ENCODE data around the gene SORBS1.

Gene SORBS1

GRCh38 chr10:95305606-95306317 is 255.4 kb downstream of the SORBS1 start:
- no peak for DNase-seq

DNA sequence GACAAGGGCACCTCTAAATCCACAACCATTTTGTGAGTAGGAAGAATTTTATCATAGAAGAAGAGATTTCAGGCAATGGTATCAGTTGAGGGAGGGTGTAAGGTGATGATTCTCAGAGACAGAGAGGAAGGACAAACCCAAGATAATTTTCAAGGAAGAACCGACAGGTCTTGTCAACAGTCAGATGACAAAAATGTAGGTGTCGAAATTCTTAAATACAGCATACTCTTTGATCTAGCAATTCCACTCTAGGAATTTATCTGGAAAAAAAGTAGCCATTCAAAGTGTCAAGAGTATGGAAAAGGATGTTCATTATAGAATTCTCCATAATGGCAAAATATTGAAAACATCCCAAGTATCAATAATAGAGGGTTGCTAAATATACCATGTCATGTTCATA is 256.2 kb downstream of the SORBS1 start:
- no peak for DNase-seq

GRCh38 chr10:95304463-95304862 is 256.7 kb downstream of the SORBS1 start:
- no peak for DNase-seq

DNA sequence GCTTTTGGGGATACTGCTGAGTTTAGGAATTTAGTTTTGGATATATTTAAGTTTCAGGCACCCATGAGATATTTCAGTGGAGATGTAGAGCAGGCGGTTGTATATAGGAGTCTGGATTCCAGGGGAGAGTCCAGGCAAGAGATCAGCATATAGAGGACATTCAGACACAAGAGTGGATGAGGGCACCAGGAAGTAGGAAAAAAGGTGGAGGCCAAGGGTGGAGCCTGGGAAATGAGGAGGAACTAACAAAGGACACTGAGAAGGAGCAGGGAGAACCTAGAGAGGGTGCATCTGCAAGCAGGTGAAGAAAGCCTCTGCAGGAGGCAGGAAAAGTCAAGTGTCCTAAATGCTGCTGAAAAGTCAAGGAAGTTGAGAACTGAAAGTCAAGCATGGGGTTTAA is 257.2 kb downstream of the SORBS1 start:
- no peak for DNase-seq

GRCh38 chr10:95303535-95303934 is 257.6 kb downstream of the SORBS1 start:
- DNase-seq = no peak

- DNase-seq = no peak
Measured at GRCh38 chr10:95300022-95300539, 261.1 kb downstream of the SORBS1 start.

- DNase-seq = no peak
Measured at GRCh38 chr10:95297402-95297801, 263.8 kb downstream of the SORBS1 start.

DNA sequence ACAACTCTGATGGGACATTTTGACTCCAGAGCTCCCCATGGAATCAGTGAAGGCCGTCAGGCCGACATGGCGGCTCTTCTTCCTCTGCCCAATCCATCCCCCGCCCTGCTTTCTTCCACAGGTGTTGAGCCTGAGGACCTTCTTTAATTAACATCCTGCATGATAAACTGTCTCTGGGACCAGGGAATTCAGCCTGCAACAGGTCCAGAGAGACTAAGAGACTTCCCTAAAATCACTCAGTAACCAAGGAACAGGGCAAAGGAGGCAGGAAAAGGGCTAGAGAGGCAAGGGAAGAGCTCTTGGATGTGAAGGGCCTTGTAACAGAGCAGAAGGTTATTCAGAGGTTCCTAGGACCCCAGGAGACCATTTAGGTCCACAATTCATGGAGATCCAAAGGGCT is 264.4 kb downstream of the SORBS1 start:
- no peak for DNase-seq

- peak in 1 of 2 experiments; percentile 4 for DNase-seq
Measured at GRCh38 chr10:95295031-95295755, 266.0 kb downstream of the SORBS1 start.

DNA sequence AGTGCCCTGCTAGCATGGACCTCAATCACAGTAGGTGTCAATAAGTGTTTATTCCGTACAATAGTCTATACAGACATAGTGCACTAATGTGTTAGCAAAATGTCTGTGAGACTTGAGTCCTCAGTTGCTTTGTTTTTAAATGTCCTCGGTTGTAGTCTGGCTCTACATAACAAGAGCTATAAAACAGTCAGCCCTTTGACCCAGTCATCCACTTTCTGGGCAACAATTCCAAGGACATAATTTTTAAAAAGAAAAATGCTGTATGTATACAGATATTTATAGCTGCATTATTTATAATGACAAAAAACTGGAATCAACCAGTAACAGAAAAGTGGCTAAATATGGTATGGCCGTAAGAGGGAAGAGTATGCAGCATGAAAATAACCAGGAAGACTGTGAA is 267.5 kb downstream of the SORBS1 start:
- DNase-seq = no peak

DNA sequence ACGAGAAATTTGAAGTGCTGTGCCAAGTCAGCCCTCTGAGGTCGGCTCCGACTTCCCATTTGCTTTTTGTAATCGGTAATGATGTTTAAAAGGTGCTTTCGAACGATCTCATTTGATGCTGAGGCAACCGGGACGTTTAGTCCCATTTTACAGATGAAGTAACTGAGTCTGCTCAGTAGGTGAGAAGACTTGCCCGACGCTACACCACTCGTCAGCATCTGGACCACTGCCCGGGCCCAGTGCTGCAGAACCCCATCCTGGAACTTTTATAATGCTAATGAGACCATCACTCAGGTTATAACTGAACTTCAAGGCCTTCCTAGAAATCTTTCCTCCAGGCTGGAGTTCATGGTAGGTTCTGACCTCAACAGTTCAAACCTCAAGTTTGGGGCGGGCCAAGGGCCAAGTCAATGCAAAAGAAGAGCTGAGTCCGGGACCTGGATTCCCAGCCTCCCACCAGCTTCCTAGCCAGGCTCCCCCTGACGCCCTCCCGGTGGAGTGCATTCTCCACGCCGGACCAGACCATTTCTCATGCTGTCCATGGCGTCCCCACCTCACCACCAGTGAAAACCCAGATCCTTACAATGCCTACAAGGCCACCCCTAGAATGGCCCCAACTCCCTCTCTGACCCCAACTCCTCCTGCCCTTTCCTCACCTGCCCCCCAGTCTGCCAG is 269.7 kb downstream of the SORBS1 start:
- DNase-seq = no peak

GRCh38 chr10:95290461-95291364 is 270.5 kb downstream of the SORBS1 start, which contains the start of gene PDLIM1:
Gene PDLIM1 (minus strand): TSS chr10:95291003. CDS start chr10:95290915, 88 bp downstream.
- DNase-seq = peak in 1 of 2 experiments; percentile 9

- DNase-seq = no peak
Measured at GRCh38 chr10:95289921-95290421, 271.2 kb downstream of the SORBS1 start.

DNA sequence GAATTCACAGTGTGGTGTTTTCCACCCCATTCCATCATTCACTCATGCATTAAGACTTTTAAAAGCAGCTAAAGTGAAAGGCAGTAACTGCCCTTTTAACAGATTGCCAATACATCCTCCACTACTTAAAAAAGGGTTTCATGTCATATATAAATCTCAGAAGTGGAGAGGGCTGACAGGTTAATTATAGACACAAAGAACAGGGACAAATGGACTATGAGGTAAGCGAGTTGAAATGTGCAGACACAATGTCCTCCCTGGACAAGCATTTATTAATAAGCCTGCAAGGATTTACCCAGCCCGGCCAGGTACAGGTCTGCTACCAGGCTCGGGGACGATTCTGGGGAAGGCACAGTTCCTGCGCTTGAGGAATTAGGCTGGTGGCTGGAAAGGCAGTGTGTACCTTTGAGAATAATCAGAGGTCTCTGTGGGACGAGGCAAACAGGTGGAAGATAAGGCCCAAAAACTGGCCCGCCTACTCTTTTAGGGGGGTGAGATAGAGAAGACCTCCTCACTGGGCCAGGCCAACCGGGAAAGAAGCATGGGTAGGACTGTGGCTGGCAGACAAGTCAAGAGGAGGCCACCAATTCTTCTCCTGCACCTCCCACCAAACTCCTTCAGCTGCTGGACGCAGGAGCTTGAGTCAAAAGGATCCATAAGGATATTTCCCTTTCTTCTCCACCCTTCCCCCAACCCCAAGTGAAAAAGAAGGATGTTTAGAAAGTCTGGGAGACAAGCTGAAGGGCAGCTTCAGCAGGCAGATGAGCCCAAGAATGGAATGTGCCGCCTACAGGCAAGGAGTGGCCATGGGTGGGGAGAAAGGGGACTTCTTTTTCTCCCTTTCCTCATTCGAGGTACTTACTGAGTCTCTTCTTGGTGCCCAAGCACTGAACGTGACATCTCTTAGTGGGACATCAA is 271.9 kb downstream of the SORBS1 start:
- no peak for DNase-seq

DNA sequence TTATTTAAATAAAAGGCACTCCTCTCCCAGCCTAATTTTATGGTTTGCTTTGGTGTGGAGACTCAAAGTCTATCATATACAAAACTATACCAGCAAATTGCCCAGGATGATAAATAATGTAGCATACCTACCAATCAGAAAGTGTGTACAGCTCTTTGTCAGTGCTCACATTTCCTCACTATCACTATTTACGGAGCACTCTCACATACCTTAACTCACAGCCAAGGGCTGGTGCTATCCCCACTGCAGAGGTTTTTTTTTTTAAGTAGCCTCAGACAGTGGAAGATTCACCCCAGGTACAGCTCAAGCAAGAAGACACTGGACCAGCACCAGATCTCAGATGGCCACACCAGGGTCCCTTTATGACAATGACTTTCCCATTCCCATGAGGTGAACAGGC is 272.9 kb downstream of the SORBS1 start:
- no peak for DNase-seq

DNA sequence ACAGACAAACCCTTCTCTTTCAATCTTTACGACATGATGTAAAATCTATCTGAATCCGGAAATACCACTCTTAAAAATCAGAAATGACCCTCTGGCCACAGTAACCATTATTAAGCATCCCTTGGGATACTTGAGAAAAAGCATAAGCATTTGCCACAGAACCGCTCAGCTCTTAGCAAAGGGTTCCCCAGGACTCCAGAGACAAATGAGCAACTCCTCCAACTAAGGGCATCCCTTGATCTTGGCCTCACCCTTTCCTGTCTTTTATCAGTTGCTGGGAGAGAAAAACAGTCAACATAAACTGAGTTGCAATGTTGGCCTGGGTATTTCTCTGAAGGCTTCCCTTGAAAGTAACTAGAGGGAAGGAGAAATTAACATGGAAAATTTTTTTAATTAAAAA is 273.9 kb downstream of the SORBS1 start:
- DNase-seq = no peak

DNA sequence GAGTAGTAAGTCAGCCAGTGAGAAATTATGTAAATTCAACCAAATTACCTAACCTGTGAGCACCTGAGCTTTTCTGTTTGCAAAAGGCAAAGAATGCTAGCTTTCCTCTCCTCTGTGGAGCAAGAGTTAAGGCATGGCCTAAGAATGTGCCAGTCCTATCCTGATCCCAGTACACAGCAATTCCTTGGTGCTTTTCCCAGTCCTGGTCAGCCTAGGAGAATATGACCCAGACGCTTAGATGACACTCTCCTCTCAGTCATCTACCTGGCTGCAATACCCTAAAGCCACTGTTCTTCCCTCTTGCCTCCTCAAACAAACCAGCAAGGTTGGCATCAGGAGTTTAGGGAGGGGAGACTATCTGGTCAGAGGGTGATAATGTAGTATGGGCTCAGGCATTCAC is 274.5 kb downstream of the SORBS1 start:
- DNase-seq = no peak

DNA sequence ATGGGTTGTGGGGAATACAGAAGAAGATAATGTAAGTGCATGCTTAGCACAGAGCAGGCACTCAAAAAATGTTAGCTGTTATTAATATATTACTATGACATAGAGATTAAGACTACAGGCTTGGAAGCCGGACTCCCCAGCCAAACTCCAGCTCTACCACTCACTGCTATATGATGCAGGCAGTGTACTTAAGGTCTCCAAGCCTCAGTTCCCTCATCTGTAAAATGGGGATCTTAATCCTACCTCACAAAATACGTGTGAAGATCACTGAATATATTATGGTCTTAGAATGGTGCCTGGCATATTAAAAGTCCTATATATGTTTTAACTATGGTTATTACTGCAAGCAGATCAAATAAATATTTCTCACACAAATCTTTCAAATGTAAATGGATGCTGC is 275.6 kb downstream of the SORBS1 start:
- no peak for DNase-seq

- DNase-seq = no peak
Measured at GRCh38 chr10:95284807-95285206, 276.4 kb downstream of the SORBS1 start.

- no peak for DNase-seq
Measured at GRCh38 chr10:95282107-95282506, 279.1 kb downstream of the SORBS1 start.

DNA sequence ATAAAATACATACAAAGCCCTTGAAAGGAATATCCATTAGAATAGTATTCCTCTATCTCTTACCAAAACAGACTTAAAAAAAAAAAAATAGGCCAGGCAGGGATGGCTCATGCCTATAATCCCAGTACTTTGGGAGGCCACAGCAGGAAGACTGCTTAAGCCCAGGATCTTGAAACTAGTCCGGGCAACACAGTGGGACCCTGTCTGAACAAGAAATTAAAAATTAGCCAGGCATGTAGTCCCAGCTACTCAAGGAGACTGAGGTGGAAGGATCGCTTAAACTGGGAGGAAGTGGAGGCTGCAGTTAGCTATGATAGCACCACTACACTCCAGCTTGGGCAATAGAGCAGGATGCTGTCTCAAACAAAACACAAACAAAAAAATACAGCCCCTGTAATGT is 280.0 kb downstream of the SORBS1 start:
- no peak for DNase-seq
